Measurements from ENCODE around the gene ZNF276. TPM values are rescaled to one million over a fixed set of nuclear protein-coding genes. Genes with fewer than 3 reads are reported as not detected.
A peak's percentile ranks its signal among the peaks of the same experiment; 100 is the strongest.
"Not testable (repeated sequence)": the region's sequence is repeated elsewhere in the genome, so short reads cannot be mapped to it uniquely, and the experiment has no call there.

The ZNF276 gene
- total RNA-seq, 1 donor = 12.3 TPM

GRCh38 chr16:89697616-89698331 lies 23.6 kb upstream of the ZNF276 start:
- H3K4me2 ChIP-seq (ENCODE audit: insufficient read depth, low read length) = no peak overlapping the region
- no peak for TF ChIP-seq CTCF (IDR thresholded peaks at IDR 0.05; ENCODE audit: extremely low read depth, low read depth, low read length)
- H3K27ac ChIP-seq (ENCODE audit: low read depth, low read length) = no peak overlapping the region
- H3K4me1 ChIP-seq (ENCODE audit: insufficient read depth, low read length) = peaks cover 11% of the 10 kb centered on the region
- H2AFZ ChIP-seq (ENCODE audit: low read length) = no peak overlapping the region
- H3K9me3 ChIP-seq (ENCODE audit: low read depth, low read length) = no peaks in the 10 kb centered on the region
- no peak overlapping the region for H3K4me3 ChIP-seq (ENCODE audit: insufficient read depth, low read length)
- H3K36me3 ChIP-seq (ENCODE audit: insufficient read depth, low read length) = peaks cover 13% of the 10 kb centered on the region
- peaks cover 18% of the 10 kb centered on the region for H4K20me1 ChIP-seq (ENCODE audit: insufficient read depth, low read length)
- peaks cover 3% of the 10 kb centered on the region for H3K79me2 ChIP-seq (ENCODE audit: insufficient read depth, low read length)
- peak; percentile 78 for DNase-seq (ENCODE audit: insufficient read length, low spot score, missing footprints)
- no peaks in the 10 kb centered on the region for H3K27me3 ChIP-seq (ENCODE audit: insufficient read depth, low read length)

GRCh38 chr16:89698717-89699116 lies 22.6 kb upstream of the ZNF276 start:
- H3K4me3 ChIP-seq (ENCODE audit: insufficient read depth, low read length) = not testable (repeated sequence)

GRCh38 chr16:89699629-89700099 lies 21.7 kb upstream of the ZNF276 start:
- H3K4me1 ChIP-seq (ENCODE audit: insufficient read depth, low read length) = peaks cover 11% of the 10 kb centered on the region
- H3K4me3 ChIP-seq (ENCODE audit: insufficient read depth, low read length) = peak overlapping the region; percentile 80
- H3K9me3 ChIP-seq (ENCODE audit: low read depth, low read length); H3K79me2 ChIP-seq (ENCODE audit: insufficient read depth, low read length); H3K27me3 ChIP-seq (ENCODE audit: insufficient read depth, low read length); H2AFZ ChIP-seq (ENCODE audit: low read length); DNase-seq (ENCODE audit: insufficient read length, low spot score, missing footprints); H3K36me3 ChIP-seq (ENCODE audit: insufficient read depth, low read length): not testable (repeated sequence)
- H3K4me2 ChIP-seq (ENCODE audit: insufficient read depth, low read length) = peak overlapping the region; percentile 93
- H3K27ac ChIP-seq (ENCODE audit: low read depth, low read length) = peak overlapping the region; percentile 82
- peaks cover 18% of the 10 kb centered on the region for H4K20me1 ChIP-seq (ENCODE audit: insufficient read depth, low read length)

More at GRCh38 chr16:89698717-89699116, 22.6 kb upstream of the ZNF276 start:
- H3K4me1 ChIP-seq (ENCODE audit: insufficient read depth, low read length) = peaks cover 11% of the 10 kb centered on the region
- DNase-seq (ENCODE audit: insufficient read length, low spot score, missing footprints); H2AFZ ChIP-seq (ENCODE audit: low read length); H3K79me2 ChIP-seq (ENCODE audit: insufficient read depth, low read length); H3K27me3 ChIP-seq (ENCODE audit: insufficient read depth, low read length); H3K9me3 ChIP-seq (ENCODE audit: low read depth, low read length); H3K4me2 ChIP-seq (ENCODE audit: insufficient read depth, low read length); H3K27ac ChIP-seq (ENCODE audit: low read depth, low read length); H3K36me3 ChIP-seq (ENCODE audit: insufficient read depth, low read length): not testable (repeated sequence)
- H4K20me1 ChIP-seq (ENCODE audit: insufficient read depth, low read length) = peaks cover 18% of the 10 kb centered on the region

- Histone ChIP-seq H3K4me3 (ENCODE audit: insufficient read depth, low read length) (peak overlapping the region; percentile 80), H3K9me3 (ENCODE audit: low read depth, low read length) (no peaks in the 10 kb centered on the region), H4K20me1 (ENCODE audit: insufficient read depth, low read length) (peaks cover 18% of the 10 kb centered on the region), H3K4me2 (ENCODE audit: insufficient read depth, low read length) (peak overlapping the region; percentile 93), H3K27ac (ENCODE audit: low read depth, low read length) (peak overlapping the region; percentile 82), H3K79me2 (ENCODE audit: insufficient read depth, low read length) (peaks cover 3% of the 10 kb centered on the region), H3K4me1 (ENCODE audit: insufficient read depth, low read length) (peaks cover 11% of the 10 kb centered on the region), H3K27me3 (ENCODE audit: insufficient read depth, low read length) (peaks cover 4% of the 10 kb centered on the region), H3K36me3 (ENCODE audit: insufficient read depth, low read length) (no peaks in the 10 kb centered on the region), H2AFZ (ENCODE audit: low read length) (no peak overlapping the region)
- peak; percentile 25 for TF ChIP-seq CTCF (IDR thresholded peaks at IDR 0.05; ENCODE audit: extremely low read depth, low read depth, low read length)
- DNase-seq (ENCODE audit: insufficient read length, low spot score, missing footprints) = peak; percentile 100
Observed at GRCh38 chr16:89700100-89700648, 21.2 kb upstream of the ZNF276 start.
